WTC11 (cell line): Measurements from ENCODE around the gene TXNL4A. TPM values are rescaled to one million over a fixed set of nuclear protein-coding genes. Genes with fewer than 3 reads are reported as not detected.
"Not testable (repeated sequence)": the region's sequence is repeated elsewhere in the genome, so short reads cannot be mapped to it uniquely, and the experiment has no call there.

Source experiments
- ATAC-seq: fragments of 200-7000 bp; cut with Tn5 transposase; 2 replicates; pipeline ENCODE4 v1.10.0; 2021; ENCODE audit warnings: mild to moderate bottlenecking, moderate library complexity
- CTCF ChIA-PET: fragments of 300-600 bp; sonication (Branson Sonifier 250); formaldehyde crosslinking; loops from one replicate; lab custom pipeline; 2021; ENCODE audit warnings: antibody characterized with exemption; lab: Charles Lee
- POLR2A ChIA-PET: fragments of 350-600 bp; sonication (Branson Sonifier 250); formaldehyde crosslinking; loops from one replicate; lab custom pipeline; 2021; ENCODE audit warnings: antibody characterized with exemption; lab: Charles Lee
- DNase-seq: peaks from one replicate; pipeline ENCODE4 v3.0.0; 2021; ENCODE audit warnings: low spot score
- H3K27ac Mint-ChIP-seq: 2 replicates; pipeline ENCODE4 v1.8.0; 2021; ENCODE audit warnings: mixed read lengths
- H3K27me3 Mint-ChIP-seq: 2 replicates; pipeline ENCODE4 v1.8.0; 2021; ENCODE audit warnings: low read depth, mild to moderate bottlenecking, moderate library complexity, mixed read lengths
- H3K36me3 Mint-ChIP-seq: 2 replicates; pipeline ENCODE4 v1.8.0; 2021; ENCODE audit warnings: mixed read lengths
- H3K4me1 Mint-ChIP-seq: 2 replicates; pipeline ENCODE4 v1.8.0; 2022; ENCODE audit warnings: mixed read lengths
- H3K4me3 Mint-ChIP-seq: 2 replicates; pipeline ENCODE4 v1.8.0; 2021; ENCODE audit warnings: mild to moderate bottlenecking, moderate library complexity, mixed read lengths
- H3K9me3 Mint-ChIP-seq: 2 replicates; pipeline ENCODE4 v1.8.0; 2021; ENCODE audit warnings: mixed read lengths
- ATF1 ChIP-seq: sonication (generic); formaldehyde crosslinking; IDR thresholded peaks from 2 replicates; pipeline ENCODE4 v1.8.1; 2023; ENCODE audit warnings: mild to moderate bottlenecking, moderate library complexity, missing genetic modification reagents
- CDX4 ChIP-seq: fragments of 250-450 bp; sonication (Bioruptor Pico); IDR thresholded peaks from 2 replicates; pipeline ENCODE4 v1.9.0; 2021; ENCODE audit warnings: moderate library complexity, mild to moderate bottlenecking, inconsistent platforms, borderline replicate concordance
- CREM ChIP-seq: sonication (generic); formaldehyde crosslinking; IDR thresholded peaks from 2 replicates; pipeline ENCODE4 v1.8.1; 2022; ENCODE audit warnings: mild to moderate bottlenecking, missing genetic modification reagents, moderate library complexity
- ESRRA ChIP-seq: sonication (generic); formaldehyde crosslinking; IDR thresholded peaks from 2 replicates; pipeline ENCODE4 v1.8.1; 2022; ENCODE audit warnings: mild to moderate bottlenecking, missing genetic modification reagents, borderline replicate concordance
- FOXJ3 ChIP-seq: sonication (generic); formaldehyde crosslinking; IDR thresholded peaks from 2 replicates; pipeline ENCODE4 v1.9.0; 2021; ENCODE audit warnings: missing genetic modification reagents, mild to moderate bottlenecking, borderline replicate concordance
- FOXK1 ChIP-seq: sonication (generic); formaldehyde crosslinking; IDR thresholded peaks from 2 replicates; pipeline ENCODE4 v1.8.0; 2022; ENCODE audit warnings: mild to moderate bottlenecking, moderate library complexity, missing genetic modification reagents
- HMGA2 ChIP-seq: fragments of 250-450 bp; sonication (Bioruptor Pico); IDR thresholded peaks from 2 replicates; pipeline ENCODE4 v1.4.0; 2021; ENCODE audit warnings: mild to moderate bottlenecking, moderate library complexity
- NFE2L1 ChIP-seq: sonication (generic); formaldehyde crosslinking; IDR thresholded peaks from 2 replicates; pipeline ENCODE4 v1.8.1; 2023; ENCODE audit warnings: missing genetic modification reagents
- STAT6 ChIP-seq: sonication (generic); formaldehyde crosslinking; conservative IDR thresholded peaks from 2 replicates; pipeline ENCODE4 v1.8.1; 2023; ENCODE audit warnings: mild to moderate bottlenecking, low read depth, missing genetic modification reagents, moderate library complexity
- ZBTB43 ChIP-seq: sonication (generic); formaldehyde crosslinking; IDR thresholded peaks from 2 replicates; pipeline ENCODE4 v1.8.1; 2023; ENCODE audit warnings: mild to moderate bottlenecking, missing genetic modification reagents
- ZNF396 ChIP-seq: fragments of 250-450 bp; sonication (Bioruptor Pico); IDR thresholded peaks from 2 replicates; pipeline ENCODE4 v1.8.0; 2021; ENCODE audit warnings: mild to moderate bottlenecking, moderate library complexity, borderline replicate concordance
- ZNF423 ChIP-seq: fragments of 250-450 bp; sonication (Bioruptor Pico); IDR thresholded peaks from 2 replicates; pipeline ENCODE4 v2.1.2; 2022; ENCODE audit warnings: mild to moderate bottlenecking, moderate library complexity
- ZNF512 ChIP-seq: sonication (generic); formaldehyde crosslinking; IDR thresholded peaks from 2 replicates; pipeline ENCODE4 v1.8.1; 2022; ENCODE audit warnings: missing genetic modification reagents, borderline replicate concordance
- ZNF532 ChIP-seq: fragments of 250-450 bp; sonication (Bioruptor Pico); IDR thresholded peaks from 2 replicates; pipeline ENCODE4 v1.9.0; 2021; ENCODE audit warnings: mild to moderate bottlenecking, borderline replicate concordance
- total RNA-seq: library from RNA; stranded (reverse); gene quantifications from 3 replicates; pipeline ENCODE4 v1.2.3, GENCODE V29; 2021
- TF ChIP-seq, protein P1 (sequence below): sonication (generic); formaldehyde crosslinking; IDR thresholded peaks from 2 replicates; pipeline ENCODE4 v1.8.0; 2022; ENCODE audit warnings: mild to moderate bottlenecking, missing genetic modification reagents
- TF ChIP-seq, protein P2 (sequence below): fragments of 250-450 bp; sonication (Bioruptor Pico); IDR thresholded peaks from 2 replicates; pipeline ENCODE4 v1.8.0; 2021; ENCODE audit warnings: mild to moderate bottlenecking

Gene TXNL4A
- total RNA-seq, 1 experiment from 2014 or later = 157 TPM

DNA sequence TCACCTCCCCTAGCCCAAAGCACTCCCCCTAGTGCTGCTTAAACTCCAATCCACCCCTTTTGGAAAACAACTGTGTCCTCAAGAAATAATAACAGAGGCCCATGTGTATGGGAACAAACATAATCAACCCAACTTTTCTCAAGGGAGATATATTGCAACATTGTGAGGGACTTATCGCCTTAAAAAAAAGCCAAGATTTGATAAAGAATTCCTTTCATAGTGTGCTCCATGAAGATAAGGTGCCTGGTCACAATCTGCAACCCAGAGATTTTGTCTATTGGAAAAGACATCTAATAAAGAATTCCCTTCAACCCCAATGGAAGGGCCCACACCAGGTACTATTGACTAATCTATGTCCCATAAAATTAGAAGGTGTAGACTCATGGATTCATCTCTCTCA is 41.3 kb upstream of the TXNL4A start:
- TF ChIP-seq ZNF512 = no peak
- TF ChIP-seq FOXK1 (CRISPR knock-in tag) = no peak
- no peak for TF ChIP-seq ZBTB43 (CRISPR knock-in tag)
- no peak for TF ChIP-seq ZNF423
- TF ChIP-seq ESRRA (CRISPR knock-in tag) = no peak
- TF ChIP-seq, protein P1, sequence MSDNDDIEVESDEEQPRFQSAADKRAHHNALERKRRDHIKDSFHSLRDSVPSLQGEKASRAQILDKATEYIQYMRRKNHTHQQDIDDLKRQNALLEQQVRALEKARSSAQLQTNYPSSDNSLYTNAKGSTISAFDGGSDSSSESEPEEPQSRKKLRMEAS (CRISPR knock-in tag) = no peak
- TF ChIP-seq HMGA2 (CRISPR knock-in tag) = no peak
- no peak for TF ChIP-seq ATF1
- TF ChIP-seq CREM (CRISPR knock-in tag) = no peak
- no peak for TF ChIP-seq ZNF532 (CRISPR knock-in tag)
- Mint-ChIP-seq H3K4me3 (no peak overlapping the region), H3K27me3 (peaks cover 6% of the 10 kb centered on the region), H3K4me1 (peaks cover 10% of the 10 kb centered on the region), H3K9me3 (peaks cover 28% of the 10 kb centered on the region), H3K27ac (no peak overlapping the region), H3K36me3 (peaks cover 10% of the 10 kb centered on the region)
- CTCF ChIA-PET = no interaction called here
- DNase-seq = no peak
- POLR2A ChIA-PET = no interaction called here
- ATAC-seq = no peak

DNA sequence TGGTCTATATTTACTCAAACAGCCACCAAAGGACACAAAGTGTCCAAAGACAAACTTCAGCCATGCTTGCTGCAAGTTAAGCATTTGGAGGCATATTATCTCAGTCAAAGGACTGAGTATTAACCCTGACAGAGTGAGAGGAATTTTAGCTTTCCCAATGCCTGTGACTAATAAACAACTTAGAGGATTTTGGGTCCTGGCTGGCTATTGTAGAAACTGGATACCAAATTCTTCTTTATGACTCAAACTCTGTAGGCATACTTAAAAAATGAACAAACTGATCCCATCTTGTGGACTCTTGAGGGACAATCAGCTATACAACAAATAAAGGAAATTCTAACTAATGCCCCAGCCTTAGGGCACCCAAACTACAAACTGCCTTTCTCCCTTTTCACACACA is 39.4 kb upstream of the TXNL4A start:
- H3K4me3 Mint-ChIP-seq, H3K27me3 Mint-ChIP-seq, ATAC-seq, DNase-seq, H3K4me1 Mint-ChIP-seq, H3K27ac Mint-ChIP-seq, POLR2A ChIA-PET, CTCF ChIA-PET: not testable (repeated sequence)
- peaks cover 48% of the 10 kb centered on the region for H3K9me3 Mint-ChIP-seq
- H3K36me3 Mint-ChIP-seq = peaks cover 29% of the 10 kb centered on the region

DNA sequence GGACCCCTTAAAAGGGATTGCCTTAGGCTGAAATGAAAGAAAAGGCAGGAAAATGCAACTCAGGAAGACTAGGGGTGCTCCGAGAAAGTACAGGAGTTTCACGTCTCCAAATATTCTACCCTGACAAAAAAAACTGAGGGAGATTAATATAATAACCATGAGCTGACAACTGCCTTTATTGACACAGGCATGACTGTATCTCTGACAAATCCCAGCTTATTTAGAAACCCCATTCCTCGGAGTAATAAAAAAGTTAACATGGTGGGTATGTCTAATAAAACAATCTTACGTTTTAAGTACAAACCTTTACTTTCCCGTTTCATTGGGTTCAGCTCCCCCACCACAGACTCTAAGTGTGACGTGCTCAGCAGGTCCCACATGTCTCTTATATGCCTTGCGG is 38.0 kb upstream of the TXNL4A start:
- Mint-ChIP-seq H3K4me1 (no peaks in the 10 kb centered on the region), H3K36me3 (peaks cover 43% of the 10 kb centered on the region), H3K4me3 (no peak overlapping the region), H3K9me3 (peaks cover 60% of the 10 kb centered on the region), H3K27me3 (peaks cover 7% of the 10 kb centered on the region), H3K27ac (no peak overlapping the region)
- POLR2A ChIA-PET = no interaction called here
- DNase-seq = no peak
- CTCF ChIA-PET = interaction anchor here (0.9 kb wide), 1 partner anchor 93 kb away, joined by 4 read pairs; no protein-coding TSS in a partner anchor
- ATAC-seq = no peak
- TF ChIP-seq HMGA2 (CRISPR knock-in tag) (no peak), CDX4 (CRISPR knock-in tag) (no peak), STAT6 (CRISPR knock-in tag) (no peak), NFE2L1 (CRISPR knock-in tag) (no peak), ZBTB43 (CRISPR knock-in tag) (no peak), ZNF396 (CRISPR knock-in tag) (no peak), FOXJ3 (CRISPR knock-in tag) (no peak)
- TF ChIP-seq, protein P2, sequence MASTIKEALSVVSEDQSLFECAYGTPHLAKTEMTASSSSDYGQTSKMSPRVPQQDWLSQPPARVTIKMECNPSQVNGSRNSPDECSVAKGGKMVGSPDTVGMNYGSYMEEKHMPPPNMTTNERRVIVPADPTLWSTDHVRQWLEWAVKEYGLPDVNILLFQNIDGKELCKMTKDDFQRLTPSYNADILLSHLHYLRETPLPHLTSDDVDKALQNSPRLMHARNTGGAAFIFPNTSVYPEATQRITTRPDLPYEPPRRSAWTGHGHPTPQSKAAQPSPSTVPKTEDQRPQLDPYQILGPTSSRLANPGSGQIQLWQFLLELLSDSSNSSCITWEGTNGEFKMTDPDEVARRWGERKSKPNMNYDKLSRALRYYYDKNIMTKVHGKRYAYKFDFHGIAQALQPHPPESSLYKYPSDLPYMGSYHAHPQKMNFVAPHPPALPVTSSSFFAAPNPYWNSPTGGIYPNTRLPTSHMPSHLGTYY (CRISPR knock-in tag) = no peak
